Glomerular visceral epithelial cell (primary cell): ENCODE measurements around the gene ZNF808.
"Not testable (repeated sequence)": the region's sequence is repeated elsewhere in the genome, so short reads cannot be mapped to it uniquely, and the experiment has no call there.

Source experiments
- DNase-seq: peaks from one replicate; pipeline ENCODE4 v3.0.0-alpha.2; 2016; ENCODE audit errors: extremely low spot score

ZNF808 gene

GRCh38 chr19:52527134-52527955, at the start of gene ZNF808:
Gene ZNF808 (plus strand): TSS chr19:52527668. CDS start chr19:52543285, 15,617 bp downstream.
- DNase-seq: peak; percentile 82

DNA sequence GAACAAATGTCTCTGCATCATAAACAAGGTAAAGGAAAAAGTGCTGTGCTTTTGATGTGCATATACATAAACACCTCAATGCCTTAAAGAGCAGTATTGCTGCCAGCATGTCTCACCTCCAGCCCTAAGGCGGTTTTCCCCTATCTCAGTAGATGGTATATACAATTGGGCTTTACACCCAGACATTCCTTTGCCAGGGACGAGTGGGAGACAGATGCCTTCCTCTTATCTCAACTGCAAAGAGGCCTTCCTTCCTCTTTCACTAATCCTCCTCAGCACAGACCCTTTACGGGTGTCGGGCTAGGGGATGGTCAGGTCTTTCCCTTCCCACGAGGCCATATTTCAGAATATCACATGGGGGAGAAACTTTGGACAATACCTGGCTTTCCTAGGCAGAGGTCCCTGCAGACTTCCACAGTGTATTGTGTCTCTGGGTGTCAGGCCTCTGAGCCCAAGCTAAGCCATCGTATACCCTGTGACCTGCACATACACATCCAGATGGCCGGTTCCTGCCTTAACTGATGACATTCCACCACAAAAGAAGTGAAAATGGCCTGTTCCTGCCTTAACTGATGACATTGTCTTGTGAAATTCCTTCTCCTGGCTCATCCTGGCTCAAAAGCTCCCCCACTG, 43.2 kb upstream of the ZNF808 start:
- not testable (repeated sequence) for DNase-seq

DNA sequence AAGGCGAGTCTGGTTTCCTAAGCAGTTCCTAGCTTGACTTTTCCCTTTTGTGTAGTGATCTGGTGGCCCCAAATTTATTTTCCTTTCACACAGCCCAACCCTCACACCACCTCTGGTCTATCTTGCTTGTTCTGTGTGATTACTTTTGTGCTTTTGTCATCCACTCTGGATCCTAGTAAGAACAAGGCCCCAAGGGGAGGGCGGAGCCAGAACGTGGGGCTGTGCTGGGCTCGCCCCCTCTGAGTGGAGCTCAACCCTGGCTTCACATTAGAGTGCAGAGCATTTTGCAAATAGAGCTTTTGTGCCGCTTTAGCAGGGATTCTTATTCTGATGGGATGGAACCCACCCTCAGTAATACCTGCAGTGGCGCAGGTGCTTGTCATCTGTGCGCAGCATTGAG, 42.4 kb upstream of the ZNF808 start:
- DNase-seq: not testable (repeated sequence)

GRCh38 chr19:52485561-52486240, 41.8 kb upstream of the ZNF808 start:
- DNase-seq: not testable (repeated sequence)

GRCh38 chr19:52492201-52492993, 35.1 kb upstream of the ZNF808 start:
- no peak for DNase-seq

- DNase-seq: no peak
Observed at GRCh38 chr19:52492994-52493470, 34.4 kb upstream of the ZNF808 start.

- no peak for DNase-seq
Observed at GRCh38 chr19:52494518-52494917, 33.0 kb upstream of the ZNF808 start.

DNA sequence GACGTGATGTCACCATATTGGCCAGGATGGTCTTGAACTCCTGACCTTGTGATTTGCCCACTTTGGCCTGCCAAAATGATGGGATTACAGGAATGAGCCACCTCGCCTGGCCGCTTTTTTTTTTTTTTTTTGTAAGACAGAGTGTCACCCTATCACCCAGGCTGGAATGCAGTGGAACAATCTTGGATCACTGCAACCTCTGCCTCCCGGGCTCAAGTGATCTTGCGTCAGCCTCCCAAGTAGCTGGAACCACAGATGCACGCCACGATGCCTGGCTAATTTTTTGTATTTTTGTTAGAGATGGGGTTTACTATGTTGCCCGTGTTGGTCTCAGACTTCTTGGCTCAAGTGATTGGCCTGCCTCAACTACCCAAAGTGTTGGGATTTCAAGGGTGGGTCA, 28.9 kb upstream of the ZNF808 start:
- DNase-seq: no peak

- not testable (repeated sequence) for DNase-seq
Observed at GRCh38 chr19:52500474-52500873, 27.0 kb upstream of the ZNF808 start.

DNA sequence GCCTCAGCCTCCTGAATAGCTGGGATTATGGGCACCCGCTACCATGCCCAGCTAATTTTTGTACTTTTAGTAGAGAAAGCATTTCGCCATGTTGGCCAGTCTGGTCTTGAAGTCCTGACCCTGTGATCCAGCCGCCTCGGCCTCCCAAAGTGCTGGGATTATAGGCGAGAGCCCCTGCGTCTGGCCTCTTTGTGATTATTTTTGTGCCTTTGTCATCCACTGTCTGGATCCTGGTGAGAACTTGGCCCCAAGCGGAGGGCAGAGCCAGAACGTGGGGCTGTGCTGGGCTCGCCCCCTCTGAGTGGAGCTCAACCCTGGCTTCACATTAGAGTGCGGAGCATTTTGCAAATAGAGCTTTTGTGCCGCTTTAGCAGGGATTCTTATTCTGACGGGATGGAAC, 26.5 kb upstream of the ZNF808 start:
- DNase-seq: not testable (repeated sequence)

DNA sequence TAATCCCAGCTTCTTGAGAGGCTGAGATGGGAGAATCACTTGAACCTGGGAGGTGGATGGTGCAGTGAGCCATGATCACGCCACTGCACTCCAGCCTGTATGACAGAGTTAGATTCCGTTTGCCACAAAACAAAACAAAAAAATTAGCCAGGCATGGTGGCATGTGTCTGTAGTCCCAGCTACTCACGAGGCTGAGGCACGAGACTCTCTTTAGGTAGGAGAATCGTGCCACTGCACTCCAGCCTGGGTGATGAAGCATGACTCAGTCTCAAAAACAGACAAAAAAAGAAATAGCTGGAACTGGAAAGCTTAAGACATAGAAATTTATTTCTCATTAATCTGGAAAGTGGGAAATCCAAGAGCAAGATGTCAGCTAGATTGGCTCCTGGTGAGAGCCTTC, 20.2 kb upstream of the ZNF808 start:
- no peak for DNase-seq

DNA sequence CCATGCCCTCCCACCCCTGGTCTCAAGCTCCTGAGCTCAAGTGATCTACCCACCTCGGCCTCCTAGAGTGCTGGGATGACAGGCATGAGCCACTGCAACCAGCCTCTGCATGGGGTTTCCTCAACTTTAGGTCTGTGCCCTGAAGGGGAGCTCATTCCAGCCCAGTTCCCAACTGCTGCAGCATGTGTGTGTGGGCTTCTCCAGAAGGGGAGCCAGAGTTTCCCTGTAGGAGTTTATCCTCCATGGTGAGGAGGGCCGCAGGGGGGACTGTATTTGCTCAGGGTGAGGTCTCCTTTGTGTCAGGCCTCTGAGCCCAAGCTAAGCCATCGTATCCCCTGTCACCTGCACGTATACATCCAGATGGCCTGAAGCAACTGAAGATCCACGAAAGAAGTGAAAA, 11.3 kb upstream of the ZNF808 start:
- DNase-seq: no peak

DNA sequence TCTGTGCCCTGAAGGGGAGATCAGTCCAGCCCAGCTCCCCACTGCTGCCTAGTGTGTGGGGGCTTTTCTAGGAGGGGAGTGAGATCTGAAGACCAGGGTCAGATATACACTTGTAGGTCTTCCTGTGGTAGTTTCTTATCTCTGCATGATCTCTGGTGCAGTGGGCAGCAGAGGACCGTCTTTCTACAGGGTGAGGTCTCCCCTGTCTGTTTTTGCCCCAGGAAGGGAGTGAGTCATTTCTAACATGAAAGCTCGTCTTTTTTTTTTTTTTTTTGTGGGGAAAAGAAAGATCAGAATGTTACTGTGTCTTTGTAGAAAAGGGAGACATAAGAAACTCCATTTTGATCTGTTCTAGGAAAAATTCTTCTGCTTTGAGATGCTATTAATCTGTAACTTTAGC, 8.8 kb upstream of the ZNF808 start:
- no peak for DNase-seq

DNA sequence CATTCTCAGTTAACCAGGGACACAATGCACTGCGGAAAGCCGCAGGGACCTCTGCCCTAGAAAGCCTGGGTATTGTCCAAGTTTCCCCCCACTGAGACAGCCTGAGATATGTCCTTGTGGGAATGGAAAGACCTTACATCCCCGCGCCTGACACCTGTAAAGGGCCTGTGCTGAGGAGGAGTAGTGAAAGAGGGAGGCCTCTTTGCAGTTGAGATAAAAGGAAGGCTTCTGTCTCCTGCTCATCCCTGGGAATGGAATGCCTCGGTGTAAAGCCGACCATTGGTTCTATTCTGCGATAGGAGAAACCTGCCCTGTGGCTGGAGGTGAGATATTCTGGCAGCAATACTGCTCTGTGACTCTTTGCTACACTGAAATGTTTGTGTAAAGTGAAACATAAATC, 8.3 kb upstream of the ZNF808 start:
- DNase-seq: not testable (repeated sequence)

DNA sequence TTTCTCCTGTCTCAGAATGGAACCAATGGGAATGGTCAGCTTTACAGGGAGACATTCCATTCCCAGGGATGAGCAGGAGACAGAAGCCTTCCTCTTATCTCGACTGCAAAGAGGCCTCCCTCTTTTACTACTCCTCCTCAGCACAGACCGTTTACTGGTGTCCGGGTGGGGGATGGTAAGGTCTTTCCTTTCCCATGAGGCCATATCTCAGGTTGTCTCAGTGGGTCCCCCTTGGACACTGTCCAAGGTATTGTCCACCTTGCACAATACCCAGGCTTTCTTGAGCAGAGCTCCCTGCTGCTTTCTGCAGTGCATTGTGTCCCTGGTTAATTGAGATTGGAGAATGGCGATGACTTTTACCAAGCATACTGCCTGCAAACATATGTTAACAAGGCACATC, 7.5 kb upstream of the ZNF808 start:
- no peak for DNase-seq

DNA sequence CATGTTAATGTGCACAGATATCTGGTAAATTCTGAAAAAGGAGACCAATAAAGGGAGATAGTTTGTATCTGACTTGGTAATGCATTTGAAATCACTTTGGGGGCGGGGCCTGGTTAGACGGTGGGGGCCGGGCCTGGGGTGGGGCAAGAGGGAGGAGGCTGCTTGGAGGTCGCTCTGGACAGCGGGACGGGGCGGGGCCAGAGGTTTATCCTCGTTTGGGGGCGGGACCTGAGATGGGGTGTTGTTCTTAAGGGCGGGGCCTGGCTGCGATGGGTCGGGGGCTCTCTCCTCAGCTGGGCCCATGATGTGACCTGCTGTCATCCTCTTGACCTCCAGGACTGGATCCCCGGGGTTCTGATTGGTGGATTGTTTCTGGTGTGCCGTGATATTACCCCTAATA, 4.9 kb upstream of the ZNF808 start:
- no peak for DNase-seq

GRCh38 chr19:52524086-52524485, 3.4 kb upstream of the ZNF808 start:
- no peak for DNase-seq

GRCh38 chr19:52527956-52528351, 486 bp downstream of the ZNF808 start:
- DNase-seq: peak; percentile 1

DNA sequence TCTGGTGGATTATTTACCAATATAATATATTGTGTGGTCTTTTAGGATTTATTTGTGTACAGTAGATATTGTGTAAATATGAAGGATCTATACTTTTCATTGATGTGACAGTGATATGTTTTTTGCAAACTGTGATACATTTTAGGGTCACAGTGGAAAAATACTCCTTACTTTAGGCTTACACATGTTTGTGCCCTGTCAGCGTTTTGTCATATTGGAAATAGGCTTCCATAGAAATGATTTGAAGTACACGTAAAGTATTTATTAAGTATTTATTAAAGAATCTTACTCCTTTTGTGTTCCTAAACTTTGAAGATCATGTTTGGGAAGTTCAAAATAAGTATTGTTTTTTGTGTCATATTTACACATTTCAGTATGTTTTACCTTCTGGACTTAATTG, 5.0 kb downstream of the ZNF808 start:
- DNase-seq: no peak

GRCh38 chr19:52533901-52534300, 6.4 kb downstream of the ZNF808 start:
- DNase-seq: no peak

- DNase-seq: not testable (repeated sequence)
Observed at GRCh38 chr19:52535385-52535770, 7.9 kb downstream of the ZNF808 start.
